NCI-H1930 (cell line): ENCODE results near the gene FAM13C.

ENCODE experiments used
- DNase-seq, 2 experiments: peaks; one replicate each; lab custom pipeline; 2025; lab: John Stamatoyannopoulos, UW

Gene FAM13C

GRCh38 chr10:59317066-59317465, 45.3 kb downstream of the FAM13C start:
- DNase-seq = no peak

GRCh38 chr10:59315465-59315864, 46.9 kb downstream of the FAM13C start:
- no peak for DNase-seq

GRCh38 chr10:59314268-59314667, 48.1 kb downstream of the FAM13C start:
- no peak for DNase-seq

- DNase-seq = no peak
Observed at GRCh38 chr10:59312247-59312646, 50.1 kb downstream of the FAM13C start.

GRCh38 chr10:59311025-59311424, 51.3 kb downstream of the FAM13C start:
- DNase-seq = no peak

- DNase-seq = no peak
Observed at GRCh38 chr10:59310324-59310914, 51.9 kb downstream of the FAM13C start.

GRCh38 chr10:59304521-59305097, 57.7 kb downstream of the FAM13C start:
- no peak for DNase-seq

GRCh38 chr10:59303018-59303417, 59.3 kb downstream of the FAM13C start:
- no peak for DNase-seq

GRCh38 chr10:59302381-59302780, 60.0 kb downstream of the FAM13C start:
- DNase-seq = no peak

- no peak for DNase-seq
Observed at GRCh38 chr10:59301067-59301754, 61.1 kb downstream of the FAM13C start.

GRCh38 chr10:59300386-59300785, 62.0 kb downstream of the FAM13C start:
- DNase-seq = no peak

- no peak for DNase-seq
Observed at GRCh38 chr10:59299933-59300332, 62.4 kb downstream of the FAM13C start.

- no peak for DNase-seq
Observed at GRCh38 chr10:59290448-59290847, 71.9 kb downstream of the FAM13C start.

- no peak for DNase-seq
Observed at GRCh38 chr10:59289853-59290252, 72.5 kb downstream of the FAM13C start.

GRCh38 chr10:59287587-59288255, 74.6 kb downstream of the FAM13C start:
- no peak for DNase-seq

GRCh38 chr10:59285848-59286247, 76.5 kb downstream of the FAM13C start:
- DNase-seq = no peak

- no peak for DNase-seq
Observed at GRCh38 chr10:59285073-59285472, 77.3 kb downstream of the FAM13C start.

GRCh38 chr10:59284118-59284975, 78.0 kb downstream of the FAM13C start:
- DNase-seq = no peak

GRCh38 chr10:59283456-59284091, 78.8 kb downstream of the FAM13C start:
- no peak for DNase-seq

- DNase-seq = no peak
Observed at GRCh38 chr10:59281861-59282260, 80.5 kb downstream of the FAM13C start.

- DNase-seq = no peak
Observed at GRCh38 chr10:59279991-59280505, 82.3 kb downstream of the FAM13C start.
